Measurements from ENCODE around the gene PAN2.
"Not testable (repeated sequence)": the region's sequence is repeated elsewhere in the genome, so short reads cannot be mapped to it uniquely, and the experiment has no call there.

Gene PAN2

DNA sequence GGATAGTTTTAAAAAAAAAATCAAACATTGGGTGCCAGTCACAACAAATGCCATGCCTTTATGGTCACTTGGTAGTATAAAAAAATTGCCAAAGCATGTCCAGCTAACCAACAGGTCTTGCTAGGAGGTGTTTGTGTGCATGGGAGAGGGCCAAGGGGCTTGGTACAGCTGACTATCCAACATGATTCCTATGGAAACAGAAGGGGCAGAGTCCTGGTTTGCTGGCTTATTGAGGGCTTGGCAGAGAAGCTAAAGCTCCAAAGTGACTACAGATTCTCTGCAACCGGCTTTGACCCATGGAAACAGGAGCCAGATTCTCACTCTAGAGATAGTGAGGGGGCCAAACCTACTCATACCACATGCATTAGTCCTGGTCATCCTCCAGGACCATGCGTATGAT, 61.3 kb downstream of the PAN2 start:
- DNase-seq (ENCODE audit: low read depth in 2 of 2) = not testable (repeated sequence)

DNA sequence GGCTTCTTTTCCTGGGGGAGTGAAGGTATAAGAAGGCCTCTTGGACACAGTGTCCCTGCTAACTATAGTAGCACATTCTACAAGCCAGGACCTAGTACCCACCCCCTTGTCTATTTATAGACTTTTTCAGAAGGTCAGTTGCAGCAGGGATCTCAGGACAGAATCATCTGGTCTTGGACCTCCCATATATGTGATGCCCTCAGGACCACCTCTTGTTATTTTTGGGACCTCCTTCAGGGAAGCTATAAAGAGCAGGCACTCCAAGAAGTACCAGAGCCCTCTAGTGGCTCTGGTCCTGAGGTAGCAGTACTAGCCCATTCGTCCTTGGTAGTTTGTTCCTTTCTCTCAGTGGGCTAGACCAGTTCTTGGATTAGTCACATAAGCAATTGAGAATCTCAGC, 62.8 kb downstream of the PAN2 start:
- no peak for DNase-seq (ENCODE audit: low read depth in 2 of 2)

DNA sequence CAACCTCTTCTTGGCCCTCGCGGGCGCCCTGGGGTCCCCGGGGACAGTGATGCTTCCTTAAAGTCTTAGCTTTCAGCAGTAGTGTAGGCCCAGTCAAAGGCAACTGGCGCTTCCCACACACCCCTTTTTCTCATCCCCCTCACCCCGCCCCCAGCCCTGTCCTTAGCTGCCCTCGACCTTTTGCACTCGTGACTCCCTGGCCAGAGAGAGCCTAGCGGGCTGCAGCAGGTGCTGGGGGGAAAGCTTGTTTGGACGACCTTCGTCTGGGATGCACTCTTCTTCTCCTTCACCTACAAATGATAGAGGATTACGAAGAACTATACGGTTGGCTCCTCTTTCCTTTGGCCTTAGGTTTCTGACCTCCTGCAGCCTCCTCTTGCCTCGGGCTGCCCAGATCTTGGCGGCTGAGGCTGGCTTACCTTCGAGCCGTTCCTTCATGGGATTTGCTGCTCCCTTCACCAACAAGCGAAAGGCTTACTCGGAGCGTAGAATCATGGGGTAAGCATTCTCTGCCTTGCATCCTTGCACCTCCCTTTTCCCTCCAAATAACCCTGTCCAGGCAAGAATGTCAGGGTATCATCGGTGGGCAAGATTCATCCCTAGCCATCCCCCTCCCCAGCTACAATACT, 66.2 kb downstream of the PAN2 start:
- no peak for DNase-seq (ENCODE audit: low read depth in 2 of 2)

DNA sequence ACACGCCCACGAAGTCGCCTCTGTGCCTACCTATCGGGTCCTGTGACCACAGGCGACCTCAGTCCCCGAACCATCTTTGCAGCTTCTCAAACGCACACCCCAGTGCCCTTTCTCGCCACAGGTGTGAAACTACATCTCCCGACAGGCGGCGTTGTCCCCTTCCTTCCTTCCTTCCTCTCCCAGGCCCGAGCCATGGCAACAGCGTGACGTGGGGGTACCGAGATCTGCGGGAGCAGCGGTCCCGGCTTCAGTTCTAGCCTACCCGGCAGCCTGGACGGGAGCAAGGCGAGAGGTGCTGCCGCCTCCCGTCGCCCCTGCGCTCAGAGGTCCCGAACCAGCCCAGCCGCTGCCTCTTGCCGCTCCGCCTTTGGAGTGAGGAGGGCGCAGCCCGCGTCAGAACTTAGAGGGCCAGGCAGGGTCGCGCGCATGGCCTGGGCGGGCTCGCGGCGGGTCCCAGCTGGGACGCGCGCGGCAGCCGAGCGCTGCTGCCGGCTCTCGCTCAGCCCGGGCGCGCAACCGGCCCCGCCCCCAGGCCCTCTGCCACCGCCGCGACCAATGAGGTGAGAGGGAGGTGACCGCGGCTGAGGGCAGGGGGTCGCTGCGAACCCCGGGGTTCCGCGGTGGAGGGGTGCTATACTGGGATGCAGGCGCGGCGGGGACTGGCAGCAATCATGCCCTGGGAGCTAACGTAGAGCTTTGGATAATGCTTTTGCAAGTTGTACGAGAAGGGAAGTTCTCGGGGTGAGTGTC, 66.9 kb downstream of the PAN2 start, which contains the start of gene COQ10A:
TSS of gene COQ10A (plus strand) at position 250 of the 750 bp plus-strand sequence. CDS start at position 427, 177 bp downstream.
- DNase-seq (ENCODE audit: low read depth in 2 of 2) = peak; percentile 76 to 79
